ENCODE data around the gene PTPRA. TPM values are rescaled to one million over a fixed set of nuclear protein-coding genes. Genes with fewer than 3 reads are reported as not detected.

The PTPRA gene
- total and polyA plus RNA-seq, 9 of the 15 experiments (the other 6 are each of a cell fraction or from before 2014, with no cell fraction given): 3.4 to 80.5 (median 28.0) TPM

DNA sequence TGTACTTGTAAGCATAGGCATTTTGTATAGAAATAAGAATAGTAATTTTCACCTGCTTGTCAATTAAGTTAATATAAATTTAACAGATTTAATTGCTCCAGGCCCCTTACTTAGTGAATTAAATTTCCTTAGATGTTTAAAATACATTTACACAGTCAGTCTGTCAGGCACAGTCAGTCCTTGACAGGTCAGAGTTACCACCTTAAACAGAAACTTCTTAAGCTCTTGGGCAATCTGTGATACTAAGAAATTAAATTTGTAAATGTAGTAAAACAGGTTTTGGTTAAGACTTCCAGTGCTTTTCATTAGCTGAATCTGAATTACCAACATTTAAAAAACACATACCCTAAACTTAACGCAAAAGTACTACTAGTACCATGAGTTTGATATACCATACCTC lies 15.9 kb downstream of the PTPRA start:
- FAIRE-seq (no peak), ATAC-seq (no peak), DNase-seq (ENCODE audit: extremely low read depth in 1 of 4, low spot score in 3 of 4) (no peak)
- H3K4me1 ChIP-seq (replicated peaks in 1 of 2; ENCODE audit: control insufficient read depth in 2 of 2, insufficient read depth in 2 of 2, low read length in 2 of 2): peaks cover 12 to 35% of the 10 kb centered on the region in 2 experiments
- in situ Hi-C loops (cut with MboI) (no loop called here), intact Hi-C loops (cut with micrococcal nuclease) (no loop called here)
- H3K4me3 ChIP-seq: no peak overlapping the region
- H3K79me2 ChIP-seq (ENCODE audit: control insufficient read depth, insufficient read depth, low read length): peaks cover 97% of the 10 kb centered on the region
- no peaks in the 10 kb centered on the region for H3K27me3 ChIP-seq (ENCODE audit: control insufficient read depth in 2 of 2, insufficient read depth in 2 of 2, low read length in 2 of 2)
- H3K36me3 ChIP-seq (ENCODE audit: control insufficient read depth, insufficient read depth, low read length): peaks cover 13% of the 10 kb centered on the region
- peaks cover 3% of the 10 kb centered on the region for H3K9me1 ChIP-seq (ENCODE audit: control insufficient read depth, insufficient read depth, low read length)
- ChIA-PET POLR2A (interaction anchor here (1.0 to 1.1 kb wide), 2 partner anchors 12 to 22 kb away, joined by 4 read pairs; no protein-coding TSS in a partner anchor), CTCF (ENCODE audit: low intra/inter-chr PET ratio) (no interaction called here)
- no peak overlapping the region for H2AFZ ChIP-seq (ENCODE audit: low read depth, low read length)
- no TSS peak for BruUV-seq (replicated peaks)
- no peak overlapping the region for H3K9ac ChIP-seq (ENCODE audit: insufficient read depth in 1 of 2, low read depth in 2 of 2, low read length in 2 of 2)
- no peaks in the 10 kb centered on the region for H4K20me1 ChIP-seq (replicated peaks; ENCODE audit: control insufficient read depth, insufficient read depth, low read length)
- 0 out of 2 replicates have a peak, but pooled peaks cover 2% of the 10 kb centered on the region for H3K9me3 ChIP-seq (replicated peaks; ENCODE audit: control insufficient read depth, insufficient read depth, low read depth, low read length)
- 80% methylated on average over 1 of the region's 1 CpG for WGBS (ENCODE audit: insufficient coverage, low coverage, missing lambda C conversion rate)
- H3K4me2 ChIP-seq (ENCODE audit: insufficient read depth, low read length): no peak overlapping the region
- peak overlapping the region; percentile 24; the same call in 1 of the 3 replicates for H3K27ac ChIP-seq (ENCODE audit: extremely low read depth, low read depth, low read length)
- TF ChIP-seq, protein P1, sequence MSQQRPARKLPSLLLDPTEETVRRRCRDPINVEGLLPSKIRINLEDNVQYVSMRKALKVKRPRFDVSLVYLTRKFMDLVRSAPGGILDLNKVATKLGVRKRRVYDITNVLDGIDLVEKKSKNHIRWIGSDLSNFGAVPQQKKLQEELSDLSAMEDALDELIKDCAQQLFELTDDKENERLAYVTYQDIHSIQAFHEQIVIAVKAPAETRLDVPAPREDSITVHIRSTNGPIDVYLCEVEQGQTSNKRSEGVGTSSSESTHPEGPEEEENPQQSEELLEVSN (IDR thresholded peaks at IDR 0.05; ENCODE audit: borderline replicate concordance in 1 of 2, extremely low read depth in 1 of 2, insufficient read depth in 1 of 2, insufficient read length in 1 of 2, low read depth in 1 of 2, low read length in 1 of 2, poor library complexity in 1 of 2, severe bottlenecking in 1 of 2): no peak
- TF ChIP-seq ZNF445 (CRISPR knock-in tag; IDR thresholded peaks at IDR 0.05; ENCODE audit: low read depth) (no peak), KHSRP (IDR thresholded peaks at IDR 0.05) (no peak), ZNF316 (IDR thresholded peaks at IDR 0.05) (no peak), SMAD2 (IDR thresholded peaks at IDR 0.05; ENCODE audit: low read depth, low read length) (no peak), ZNF133 (CRISPR knock-in tag; IDR thresholded peaks at IDR 0.05) (no peak), MAZ (CRISPR knock-in tag; conservative IDR thresholded peaks at IDR 0.05 in 1 of 2, IDR thresholded peaks at IDR 0.05 in 1 of 2) (no peak), PHF20 (IDR thresholded peaks at IDR 0.05; ENCODE audit: partially characterized antibody) (no peak), ZNF668 (CRISPR knock-in tag; IDR thresholded peaks at IDR 0.05) (no peak), TAF1 (IDR thresholded peaks at IDR 0.05; ENCODE audit: control insufficient read depth, extremely low read depth, insufficient read depth, low read length, severe bottlenecking) (no peak)
- TF ChIP-seq, protein P2, sequence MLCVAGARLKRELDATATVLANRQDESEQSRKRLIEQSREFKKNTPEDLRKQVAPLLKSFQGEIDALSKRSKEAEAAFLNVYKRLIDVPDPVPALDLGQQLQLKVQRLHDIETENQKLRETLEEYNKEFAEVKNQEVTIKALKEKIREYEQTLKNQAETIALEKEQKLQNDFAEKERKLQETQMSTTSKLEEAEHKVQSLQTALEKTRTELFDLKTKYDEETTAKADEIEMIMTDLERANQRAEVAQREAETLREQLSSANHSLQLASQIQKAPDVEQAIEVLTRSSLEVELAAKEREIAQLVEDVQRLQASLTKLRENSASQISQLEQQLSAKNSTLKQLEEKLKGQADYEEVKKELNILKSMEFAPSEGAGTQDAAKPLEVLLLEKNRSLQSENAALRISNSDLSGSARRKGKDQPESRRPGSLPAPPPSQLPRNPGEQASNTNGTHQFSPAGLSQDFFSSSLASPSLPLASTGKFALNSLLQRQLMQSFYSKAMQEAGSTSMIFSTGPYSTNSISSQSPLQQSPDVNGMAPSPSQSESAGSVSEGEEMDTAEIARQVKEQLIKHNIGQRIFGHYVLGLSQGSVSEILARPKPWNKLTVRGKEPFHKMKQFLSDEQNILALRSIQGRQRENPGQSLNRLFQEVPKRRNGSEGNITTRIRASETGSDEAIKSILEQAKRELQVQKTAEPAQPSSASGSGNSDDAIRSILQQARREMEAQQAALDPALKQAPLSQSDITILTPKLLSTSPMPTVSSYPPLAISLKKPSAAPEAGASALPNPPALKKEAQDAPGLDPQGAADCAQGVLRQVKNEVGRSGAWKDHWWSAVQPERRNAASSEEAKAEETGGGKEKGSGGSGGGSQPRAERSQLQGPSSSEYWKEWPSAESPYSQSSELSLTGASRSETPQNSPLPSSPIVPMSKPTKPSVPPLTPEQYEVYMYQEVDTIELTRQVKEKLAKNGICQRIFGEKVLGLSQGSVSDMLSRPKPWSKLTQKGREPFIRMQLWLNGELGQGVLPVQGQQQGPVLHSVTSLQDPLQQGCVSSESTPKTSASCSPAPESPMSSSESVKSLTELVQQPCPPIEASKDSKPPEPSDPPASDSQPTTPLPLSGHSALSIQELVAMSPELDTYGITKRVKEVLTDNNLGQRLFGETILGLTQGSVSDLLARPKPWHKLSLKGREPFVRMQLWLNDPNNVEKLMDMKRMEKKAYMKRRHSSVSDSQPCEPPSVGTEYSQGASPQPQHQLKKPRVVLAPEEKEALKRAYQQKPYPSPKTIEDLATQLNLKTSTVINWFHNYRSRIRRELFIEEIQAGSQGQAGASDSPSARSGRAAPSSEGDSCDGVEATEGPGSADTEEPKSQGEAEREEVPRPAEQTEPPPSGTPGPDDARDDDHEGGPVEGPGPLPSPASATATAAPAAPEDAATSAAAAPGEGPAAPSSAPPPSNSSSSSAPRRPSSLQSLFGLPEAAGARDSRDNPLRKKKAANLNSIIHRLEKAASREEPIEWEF (CRISPR knock-in tag; IDR thresholded peaks at IDR 0.05): no peak
- TF ChIP-seq, protein P3, sequence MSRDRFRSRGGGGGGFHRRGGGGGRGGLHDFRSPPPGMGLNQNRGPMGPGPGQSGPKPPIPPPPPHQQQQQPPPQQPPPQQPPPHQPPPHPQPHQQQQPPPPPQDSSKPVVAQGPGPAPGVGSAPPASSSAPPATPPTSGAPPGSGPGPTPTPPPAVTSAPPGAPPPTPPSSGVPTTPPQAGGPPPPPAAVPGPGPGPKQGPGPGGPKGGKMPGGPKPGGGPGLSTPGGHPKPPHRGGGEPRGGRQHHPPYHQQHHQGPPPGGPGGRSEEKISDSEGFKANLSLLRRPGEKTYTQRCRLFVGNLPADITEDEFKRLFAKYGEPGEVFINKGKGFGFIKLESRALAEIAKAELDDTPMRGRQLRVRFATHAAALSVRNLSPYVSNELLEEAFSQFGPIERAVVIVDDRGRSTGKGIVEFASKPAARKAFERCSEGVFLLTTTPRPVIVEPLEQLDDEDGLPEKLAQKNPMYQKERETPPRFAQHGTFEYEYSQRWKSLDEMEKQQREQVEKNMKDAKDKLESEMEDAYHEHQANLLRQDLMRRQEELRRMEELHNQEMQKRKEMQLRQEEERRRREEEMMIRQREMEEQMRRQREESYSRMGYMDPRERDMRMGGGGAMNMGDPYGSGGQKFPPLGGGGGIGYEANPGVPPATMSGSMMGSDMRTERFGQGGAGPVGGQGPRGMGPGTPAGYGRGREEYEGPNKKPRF (IDR thresholded peaks at IDR 0.05; ENCODE audit: low read depth, low read length): no peak
- TF ChIP-seq, protein P4, sequence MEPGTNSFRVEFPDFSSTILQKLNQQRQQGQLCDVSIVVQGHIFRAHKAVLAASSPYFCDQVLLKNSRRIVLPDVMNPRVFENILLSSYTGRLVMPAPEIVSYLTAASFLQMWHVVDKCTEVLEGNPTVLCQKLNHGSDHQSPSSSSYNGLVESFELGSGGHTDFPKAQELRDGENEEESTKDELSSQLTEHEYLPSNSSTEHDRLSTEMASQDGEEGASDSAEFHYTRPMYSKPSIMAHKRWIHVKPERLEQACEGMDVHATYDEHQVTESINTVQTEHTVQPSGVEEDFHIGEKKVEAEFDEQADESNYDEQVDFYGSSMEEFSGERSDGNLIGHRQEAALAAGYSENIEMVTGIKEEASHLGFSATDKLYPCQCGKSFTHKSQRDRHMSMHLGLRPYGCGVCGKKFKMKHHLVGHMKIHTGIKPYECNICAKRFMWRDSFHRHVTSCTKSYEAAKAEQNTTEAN (CRISPR knock-in tag; IDR thresholded peaks at IDR 0.05): no peak

All from K562 (cell line).